HTR-8/SVneo (cell line): Measurements from ENCODE around the gene FABP6.
A peak's percentile ranks its signal among the peaks of the same experiment; 100 is the strongest.
"Not testable (repeated sequence)": the region's sequence is repeated elsewhere in the genome, so short reads cannot be mapped to it uniquely, and the experiment has no call there.

Source experiments
- DNase-seq: peaks from one replicate; pipeline ENCODE4 v3.0.0; 2011; ENCODE audit warnings: low spot score, mixed read lengths; ENCODE audit not compliant: insufficient read length
- FAIRE-seq: peaks from 2 replicates; lab custom pipeline; 2011; peaks lifted over from hg19 to GRCh38; lab: Jason Lieb, UNC

Gene FABP6

GRCh38 chr5:160213537-160213936 is 15.8 kb upstream of the FABP6 start:
- no peak for DNase-seq

GRCh38 chr5:160219356-160219755 is 9.9 kb upstream of the FABP6 start:
- DNase-seq (no peak), FAIRE-seq (no peak)

More at GRCh38 chr5:160213537-160213936, 15.8 kb upstream of the FABP6 start:
- no peak for FAIRE-seq

GRCh38 chr5:160221082-160221481 is 8.2 kb upstream of the FABP6 start:
- FAIRE-seq (no peak), DNase-seq (no peak)

- no peak for FAIRE-seq
- no peak for DNase-seq
Measured at GRCh38 chr5:160227012-160227411, 2.3 kb upstream of the FABP6 start.

- peak; percentile 14 for DNase-seq
- peak; percentile 38 for FAIRE-seq
Measured at GRCh38 chr5:160230686-160231527, 1.6 kb downstream of the FABP6 start.

- DNase-seq (no peak), FAIRE-seq (no peak)
Measured at GRCh38 chr5:160231783-160232342, 2.6 kb downstream of the FABP6 start.

GRCh38 chr5:160233215-160233614 is 3.9 kb downstream of the FABP6 start:
- FAIRE-seq (no peak), DNase-seq (no peak)

- no peak for FAIRE-seq
- no peak for DNase-seq
Measured at GRCh38 chr5:160235731-160236130, 6.4 kb downstream of the FABP6 start.

GRCh38 chr5:160237571-160238093 is 8.3 kb downstream of the FABP6 start:
- FAIRE-seq (no peak), DNase-seq (no peak)

- FAIRE-seq (no peak), DNase-seq (no peak)
Measured at GRCh38 chr5:160240350-160240749, 11.0 kb downstream of the FABP6 start.

- FAIRE-seq (no peak), DNase-seq (no peak)
Measured at GRCh38 chr5:160242145-160242544, 12.8 kb downstream of the FABP6 start.

- FAIRE-seq, result no peak
- DNase-seq, result no peak
Measured at GRCh38 chr5:160245506-160246086, 16.3 kb downstream of the FABP6 start.

- not testable (repeated sequence) for DNase-seq, FAIRE-seq
Measured at GRCh38 chr5:160249570-160249969, 20.3 kb downstream of the FABP6 start.

GRCh38 chr5:160250226-160250625 is 20.9 kb downstream of the FABP6 start:
- FAIRE-seq (no peak), DNase-seq (no peak)

- DNase-seq (no peak), FAIRE-seq (no peak)
Measured at GRCh38 chr5:160250826-160251225, 21.5 kb downstream of the FABP6 start.

GRCh38 chr5:160251406-160252155 is 22.3 kb downstream of the FABP6 start:
- FAIRE-seq (no peak), DNase-seq (no peak)

GRCh38 chr5:160252916-160253315 is 23.6 kb downstream of the FABP6 start:
- DNase-seq (no peak), FAIRE-seq (no peak)

GRCh38 chr5:160253441-160253840 is 24.1 kb downstream of the FABP6 start:
- FAIRE-seq (no peak), DNase-seq (no peak)

- DNase-seq (no peak), FAIRE-seq (no peak)
Measured at GRCh38 chr5:160254706-160255105, 25.4 kb downstream of the FABP6 start.

GRCh38 chr5:160259341-160259740 is 30.0 kb downstream of the FABP6 start:
- no peak for FAIRE-seq

More at GRCh38 chr5:160259341-160259740, 30.0 kb downstream of the FABP6 start:
- DNase-seq, result no peak
